T-helper 1 cell treated with Interleukin-12 subunit alpha and Interleukin-12 subunit beta and Interleukin-4 antibody, amounts not matched to agents 30 ng/mL and 1 ng/mL, for 36 hours (primary cell): ENCODE measurements around the gene DOCK4. TPM values are rescaled to one million over a fixed set of nuclear protein-coding genes. Genes with fewer than 3 reads are reported as not detected.

Experiments
- intact Hi-C: fragments of 100-400 bp; cut with micrococcal nuclease; formaldehyde crosslinking; loops from one replicate; pipeline ENCODE4 v1.15.1; 2024
- total RNA-seq: library from RNA; stranded (reverse); gene quantifications from 2 replicates; pipeline ENCODE4 v1.2.3, GENCODE V29; 2022

Gene DOCK4
- total RNA-seq, 1 donor from 2014 or later: 0.27 TPM

DNA sequence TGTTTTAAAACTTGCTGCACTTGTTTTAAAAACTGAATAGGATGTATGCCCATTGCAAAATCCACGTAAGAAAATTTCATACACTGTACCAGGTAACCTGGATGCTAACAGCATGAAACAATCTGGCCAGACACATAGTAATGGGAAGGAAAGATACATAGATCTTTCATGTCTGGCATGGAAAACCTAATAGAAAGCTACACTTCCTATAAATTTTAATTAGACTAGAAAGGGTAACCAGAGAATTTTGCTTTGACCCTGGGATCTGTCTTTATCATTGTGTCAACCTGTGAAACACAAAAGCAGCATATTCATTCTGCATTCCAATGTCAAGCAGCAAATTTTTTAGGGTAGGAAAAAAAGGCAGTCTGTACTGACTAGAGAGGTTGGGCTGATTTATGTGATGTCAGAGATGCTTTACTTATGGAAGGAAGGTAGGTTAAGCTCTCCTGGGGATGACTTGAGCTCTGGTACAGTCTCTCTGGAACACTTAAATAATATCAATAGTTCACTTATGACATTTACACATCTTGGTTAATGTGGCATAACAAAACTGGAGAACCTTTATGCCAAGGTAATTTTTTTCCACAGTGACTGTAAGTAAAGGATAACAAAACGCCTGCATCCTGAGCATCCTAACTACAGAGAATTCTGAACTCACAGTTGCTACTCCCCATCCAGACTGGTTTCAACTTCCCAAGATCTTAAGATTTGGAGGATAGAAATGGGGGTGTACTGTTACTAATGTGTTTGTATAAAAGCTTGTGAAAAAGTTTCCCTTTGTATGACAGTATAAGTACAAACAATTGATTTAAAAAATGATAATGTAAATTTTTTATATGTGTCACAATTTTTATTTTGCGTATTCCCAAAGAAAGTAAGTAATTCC lies 44.7 kb downstream of the DOCK4 start:
- intact Hi-C loops: no loop called here

DNA sequence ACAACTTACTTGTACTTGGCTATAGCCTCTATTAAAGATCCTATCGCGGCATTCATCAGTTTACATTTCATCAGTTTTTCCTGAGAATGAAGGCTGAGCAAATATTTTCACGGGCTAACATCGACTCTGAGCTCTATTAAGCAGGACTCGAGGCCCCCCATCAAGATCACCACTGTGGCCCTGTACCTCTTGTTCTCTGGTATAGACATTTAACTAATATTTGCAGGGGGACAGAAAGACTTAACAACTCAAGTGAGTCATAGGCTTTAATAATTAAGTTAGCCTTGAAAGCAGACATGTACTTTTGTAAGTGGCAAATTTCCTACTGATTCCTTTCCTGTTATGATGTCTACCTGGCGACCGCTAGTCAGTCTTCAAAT lies 45.4 kb downstream of the DOCK4 start:
- intact Hi-C loops: no loop called here

DNA sequence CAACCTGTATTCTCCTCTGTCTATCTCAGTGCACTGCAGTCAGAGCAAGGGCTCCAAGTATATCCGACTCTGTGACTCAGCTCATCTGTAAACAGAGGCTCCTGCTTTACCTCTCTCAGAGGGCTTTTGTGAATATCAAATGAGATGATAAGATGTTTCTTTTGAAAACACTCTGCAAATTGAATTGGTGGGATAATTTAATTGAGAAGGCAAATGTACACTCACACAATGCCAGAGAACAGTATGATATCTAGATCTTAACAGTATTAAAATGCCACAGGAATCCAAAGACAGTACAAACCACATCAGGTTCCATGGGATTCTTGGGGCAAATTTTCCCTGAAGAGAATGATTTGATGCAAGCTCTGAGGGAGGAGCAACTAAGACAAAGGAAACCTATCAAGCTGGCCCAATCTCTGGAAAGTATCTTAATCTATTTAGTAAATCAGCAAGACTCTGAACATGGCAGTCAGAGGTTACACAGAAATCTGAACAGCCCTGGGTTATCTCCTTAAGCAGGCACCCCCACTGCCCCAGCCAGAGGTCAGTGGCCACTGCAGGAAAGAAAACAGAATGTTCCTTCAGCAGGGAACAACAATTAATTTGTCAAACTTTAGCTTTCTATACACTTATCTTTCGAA lies 45.9 kb downstream of the DOCK4 start:
- intact Hi-C loops: no loop called here

DNA sequence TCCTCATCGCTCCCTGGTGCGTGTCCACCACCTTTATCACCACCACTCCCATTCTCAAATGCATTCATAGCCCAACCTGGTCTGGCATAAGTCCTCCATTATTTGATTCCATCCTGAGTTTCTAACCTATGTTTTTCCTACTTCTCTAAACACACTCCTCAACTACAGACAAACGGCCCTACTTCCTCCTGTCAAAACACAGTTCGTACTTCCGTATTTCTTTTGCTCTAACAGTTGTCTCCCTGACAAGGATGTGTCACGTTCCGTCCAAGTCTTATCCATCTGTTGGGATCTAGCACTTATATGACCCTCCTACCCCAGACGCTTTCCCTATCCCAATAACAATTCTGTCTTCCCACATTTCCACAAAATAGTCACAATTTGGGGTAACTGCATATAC lies 46.8 kb downstream of the DOCK4 start:
- intact Hi-C loops: no loop called here

DNA sequence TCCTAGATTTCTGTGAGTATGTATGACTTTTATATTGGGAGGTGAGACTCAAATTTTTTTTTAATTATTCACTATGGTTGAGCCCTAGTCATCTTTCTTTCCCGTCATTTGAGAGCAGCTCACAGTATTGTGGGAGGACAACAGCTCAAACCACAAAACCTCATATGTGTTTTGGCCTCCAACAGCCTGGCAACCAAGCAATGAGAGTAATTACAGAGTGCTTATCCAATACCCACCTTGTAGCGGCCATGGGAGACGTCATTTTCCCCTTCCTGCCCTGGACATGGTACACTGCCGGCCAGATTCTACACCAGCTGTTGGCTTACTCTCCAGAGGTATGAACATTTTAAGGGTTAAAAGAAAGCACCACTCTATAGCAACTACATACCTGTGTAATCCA lies 49.1 kb downstream of the DOCK4 start:
- intact Hi-C loops: no loop called here

DNA sequence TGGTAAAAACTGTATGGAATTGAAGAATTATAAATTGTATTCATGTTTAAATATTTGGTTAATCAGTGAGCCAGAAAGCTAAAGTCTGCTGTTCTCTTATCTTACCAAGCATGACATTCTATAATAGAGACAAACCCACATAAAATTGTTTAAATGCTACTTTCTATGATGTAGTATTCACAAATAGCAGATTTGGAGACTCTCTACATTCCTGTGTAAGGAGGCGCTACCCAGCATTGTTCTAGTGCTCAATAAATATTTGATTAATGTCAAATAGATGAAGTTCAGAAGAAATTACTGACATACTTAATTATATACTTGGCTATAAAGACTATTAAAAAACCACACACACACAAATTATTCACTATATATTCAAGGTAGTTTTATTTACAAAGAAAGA lies 49.8 kb downstream of the DOCK4 start:
- intact Hi-C loops: no loop called here

DNA sequence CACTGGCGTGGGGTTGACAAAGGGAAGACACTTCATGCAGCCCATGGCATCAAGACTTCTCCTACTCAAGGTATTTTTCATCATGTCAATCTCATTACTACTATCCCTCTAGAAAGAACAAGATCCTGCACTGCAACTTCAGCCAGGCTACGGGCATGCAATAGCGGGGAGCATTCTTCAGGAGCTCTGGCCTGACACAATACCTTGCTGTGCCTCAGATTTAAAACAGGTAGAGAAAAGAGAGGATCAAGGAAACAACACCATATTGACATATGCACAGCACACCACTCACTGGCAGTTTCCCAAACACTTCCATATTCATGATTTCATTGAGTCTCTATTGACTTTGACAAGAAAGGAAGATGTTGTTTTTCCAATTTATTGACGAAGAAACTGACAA lies 51.5 kb downstream of the DOCK4 start:
- intact Hi-C loops: no loop called here

DNA sequence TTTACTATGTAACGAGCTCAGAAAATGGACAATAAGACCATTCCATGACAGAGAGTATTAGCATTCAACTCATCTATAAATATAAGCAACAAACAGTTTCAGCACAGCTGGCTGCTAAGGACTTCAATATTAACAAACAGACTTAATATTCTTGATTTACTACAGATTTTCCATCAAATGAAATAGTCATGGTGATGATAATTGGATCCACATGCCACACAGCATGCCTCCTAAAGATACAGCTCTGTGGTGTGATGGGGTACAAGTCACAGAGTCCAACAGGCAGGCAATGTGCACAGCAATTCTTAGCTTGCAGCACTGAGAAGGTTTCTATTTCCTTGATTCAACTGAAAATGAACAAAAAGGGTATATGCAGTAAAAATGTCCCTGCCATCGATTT lies 54.0 kb downstream of the DOCK4 start:
- intact Hi-C loops: no loop called here

DNA sequence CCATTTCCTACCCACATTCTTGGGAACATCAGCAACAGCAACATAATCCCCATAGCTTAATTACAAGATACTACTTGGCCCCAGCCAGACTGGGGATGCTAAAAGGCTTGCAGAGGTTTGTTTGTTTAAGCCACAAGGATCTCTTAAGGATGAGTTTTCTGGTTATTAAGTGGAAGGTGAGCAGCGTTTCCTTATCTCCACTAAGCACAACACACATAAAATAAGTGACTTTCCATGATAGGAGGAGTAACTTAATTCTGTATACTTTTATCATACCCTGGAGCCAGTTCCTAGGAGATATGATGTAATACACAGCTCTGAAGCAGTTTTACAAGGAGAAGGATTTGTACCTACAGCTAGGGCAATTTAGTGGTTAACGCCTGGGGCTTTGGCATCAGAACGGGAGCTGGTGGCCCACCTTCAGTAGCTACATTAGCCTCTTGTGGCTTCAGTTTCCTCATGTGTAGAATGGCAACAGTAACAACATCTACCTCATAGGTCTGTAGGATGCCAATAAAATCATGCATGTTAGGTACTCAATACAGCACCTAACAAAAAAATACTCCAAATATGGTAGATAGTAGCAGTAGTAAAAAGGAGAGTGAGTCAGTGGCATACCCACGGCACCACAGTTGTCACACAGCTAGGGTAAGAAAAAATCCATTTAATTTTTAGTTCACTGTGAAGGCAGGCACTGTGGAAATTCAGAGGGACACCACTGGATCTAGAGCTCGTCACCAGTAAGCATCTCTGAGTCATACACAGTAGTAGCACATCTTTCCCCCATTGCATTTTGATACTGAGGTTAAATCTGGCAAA lies 55.2 kb downstream of the DOCK4 start:
- intact Hi-C loops: no loop called here

DNA sequence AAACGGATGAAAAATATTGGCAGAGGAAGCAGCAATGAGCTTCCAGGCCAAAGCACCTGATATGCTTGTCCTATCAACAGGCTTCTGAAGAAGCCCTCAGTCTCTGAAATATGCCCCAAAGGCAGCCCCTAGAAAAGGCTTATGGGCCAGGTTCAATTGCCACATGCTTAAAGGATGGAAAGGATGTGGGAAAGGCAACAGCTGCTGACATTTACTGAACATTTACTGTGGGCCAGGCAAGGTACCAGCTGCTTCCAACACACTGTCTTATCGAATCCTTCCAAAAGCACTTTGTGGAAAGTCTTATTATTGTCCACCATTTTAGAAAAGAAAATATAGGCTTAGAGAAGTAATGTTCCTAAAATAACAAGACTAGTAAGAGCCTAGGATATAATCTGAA lies 56.5 kb downstream of the DOCK4 start:
- intact Hi-C loops: no loop called here

DNA sequence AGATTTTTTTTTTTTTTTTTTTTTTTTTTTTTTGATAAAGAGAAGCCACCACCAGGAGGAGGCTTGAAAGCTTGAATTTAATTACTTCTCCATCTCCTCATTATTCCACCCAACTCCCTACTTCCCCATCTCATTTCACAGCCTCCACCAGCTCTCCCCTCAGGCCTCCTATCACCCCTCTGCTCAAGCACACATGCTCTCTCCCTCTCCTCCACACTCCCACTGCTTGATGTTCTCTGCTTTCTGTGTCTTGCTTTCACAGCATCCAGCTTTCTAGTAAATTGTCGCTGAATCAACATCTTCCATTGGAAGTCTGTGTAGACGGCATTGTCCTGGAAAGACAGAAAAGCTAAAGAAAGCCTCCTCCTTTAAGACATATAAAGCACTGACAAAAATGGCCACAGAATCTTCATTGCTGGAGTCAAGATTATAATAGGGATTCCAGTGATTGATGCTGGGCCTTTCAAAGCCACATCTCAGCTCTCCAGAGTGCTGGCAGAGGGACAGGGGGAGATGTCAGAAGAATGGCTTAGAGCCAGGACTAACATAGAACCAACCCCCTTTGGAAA lies 58.3 kb downstream of the DOCK4 start:
- intact Hi-C loops: no loop called here

DNA sequence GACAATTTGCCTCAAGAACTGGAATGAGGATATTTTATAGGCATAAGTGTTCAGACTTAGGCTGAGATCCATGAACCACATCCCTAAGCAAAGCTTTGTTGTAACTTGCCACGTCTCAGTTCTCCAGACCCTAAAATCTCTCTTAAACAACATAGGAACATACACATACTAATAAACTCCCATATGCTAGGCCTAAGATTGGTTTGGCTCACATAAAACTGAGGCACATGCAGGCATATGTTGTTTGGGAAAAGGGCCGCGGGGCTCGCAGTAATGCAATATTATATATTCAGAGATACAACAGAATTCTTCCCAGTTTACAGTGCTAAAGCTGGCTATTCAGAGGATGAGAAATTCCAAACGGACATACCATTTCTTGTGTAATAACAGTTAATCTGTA lies 61.0 kb downstream of the DOCK4 start:
- intact Hi-C loops: no loop called here

DNA sequence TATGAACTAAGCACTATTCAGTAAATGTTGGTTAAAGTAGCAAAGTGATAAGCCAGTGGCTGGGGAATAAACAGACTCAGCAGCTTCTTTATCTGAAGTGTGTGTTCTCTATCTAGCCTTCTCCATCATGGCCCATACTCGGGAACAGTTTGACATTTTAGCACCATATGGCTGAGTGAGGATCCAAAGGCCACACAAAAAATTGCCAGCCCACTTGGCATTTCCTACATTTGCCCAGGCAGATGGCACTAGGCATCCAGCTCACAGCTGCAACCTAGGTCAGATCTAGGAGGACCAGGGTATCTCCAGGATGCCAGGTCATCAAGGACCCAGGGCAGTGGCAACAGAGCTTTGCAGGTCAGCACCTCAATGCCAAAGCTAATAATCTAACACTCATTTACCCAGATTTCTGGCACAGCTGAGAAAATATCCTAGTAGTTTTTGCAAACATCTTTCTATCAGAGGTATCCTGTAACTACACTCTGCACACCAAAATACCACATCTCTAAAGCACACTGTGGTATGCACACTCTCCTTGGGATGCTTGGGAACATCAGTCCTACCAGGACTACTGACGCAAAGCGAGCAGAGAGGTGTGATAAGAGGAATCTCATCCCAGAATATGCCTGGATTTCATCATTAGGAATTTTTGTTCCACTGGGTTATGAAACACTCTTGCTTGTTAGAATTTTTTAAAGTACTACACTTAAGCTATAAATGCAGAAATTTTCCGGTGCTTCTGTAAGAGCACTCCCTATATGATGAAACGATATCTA lies 61.7 kb downstream of the DOCK4 start:
- intact Hi-C loops: no loop called here

DNA sequence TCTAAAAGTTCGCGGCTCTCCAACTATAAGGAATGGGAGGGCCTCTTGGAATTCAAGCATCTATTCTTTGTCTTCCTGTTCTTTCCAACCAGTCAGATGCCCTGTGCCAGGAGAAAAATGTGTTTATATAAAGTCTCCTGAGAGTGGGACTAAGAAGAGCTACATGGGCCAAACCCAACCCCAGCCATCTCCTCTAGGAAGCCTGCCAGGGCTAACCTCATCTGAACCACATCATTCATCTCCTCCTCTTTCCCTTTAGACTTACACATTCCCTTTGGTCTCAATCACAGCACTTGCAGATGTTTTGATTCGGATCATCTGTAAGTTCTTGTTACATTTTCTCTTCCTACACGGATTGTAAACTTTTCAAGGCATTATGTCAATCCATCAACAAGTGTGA lies 62.6 kb downstream of the DOCK4 start:
- intact Hi-C loops: no loop called here

DNA sequence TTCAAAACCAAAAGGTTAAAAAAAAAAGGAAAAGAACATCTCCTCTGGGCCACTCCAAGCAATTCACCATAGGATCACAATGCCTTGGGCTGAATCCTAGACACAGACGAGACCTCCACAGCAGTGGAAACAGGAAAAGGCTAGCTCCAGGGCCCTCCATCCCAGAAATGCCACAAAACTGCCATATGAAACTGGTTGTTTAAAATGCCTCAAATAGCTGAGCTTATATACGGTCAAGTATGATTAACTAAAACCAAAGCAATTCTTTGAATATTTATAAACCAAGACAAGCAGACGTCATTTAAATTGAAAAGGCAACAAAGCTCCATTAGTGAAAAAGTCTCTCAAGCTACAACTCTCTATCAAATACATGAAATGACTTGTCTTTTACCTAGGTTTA lies 63.1 kb downstream of the DOCK4 start:
- intact Hi-C loops: no loop called here

DNA sequence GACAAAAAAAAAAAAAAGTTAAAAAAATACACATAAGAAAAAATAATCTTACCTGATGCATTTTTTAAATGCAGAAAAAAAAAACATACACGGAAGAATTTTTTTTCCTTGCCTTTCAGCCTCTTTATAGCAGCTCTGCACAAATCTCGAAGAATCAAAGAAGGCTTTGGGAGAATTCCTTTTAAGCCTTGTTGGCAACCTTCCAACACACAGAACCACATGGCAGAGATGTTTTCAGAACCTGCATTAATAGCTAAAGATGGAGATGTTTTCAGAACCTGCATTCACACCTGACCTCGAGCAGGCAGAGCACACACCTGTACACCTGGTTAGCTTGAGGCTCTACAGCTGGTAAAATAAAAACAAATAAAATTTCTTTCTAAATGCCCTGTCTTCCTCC lies 65.6 kb downstream of the DOCK4 start:
- intact Hi-C loops: no loop called here

DNA sequence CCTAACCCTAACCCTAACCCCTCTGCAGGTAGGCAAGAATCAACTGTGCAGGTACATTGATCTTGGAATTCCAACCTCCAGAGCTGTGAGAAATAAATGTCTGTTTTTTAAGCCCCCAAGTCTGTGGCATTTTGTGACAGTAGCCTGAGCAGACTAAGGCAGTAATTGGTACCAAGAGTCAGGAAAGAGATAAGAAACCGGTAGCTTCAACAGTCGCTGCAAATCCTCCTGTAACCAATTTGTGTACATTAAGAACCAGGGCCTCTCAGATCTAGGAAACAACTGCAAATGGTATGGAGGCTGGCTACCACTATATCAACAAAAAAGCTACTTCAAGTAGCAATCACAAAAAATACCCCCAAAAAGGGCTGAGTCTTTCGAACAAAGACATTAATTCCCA lies 67.3 kb downstream of the DOCK4 start:
- intact Hi-C loops: no loop called here

DNA sequence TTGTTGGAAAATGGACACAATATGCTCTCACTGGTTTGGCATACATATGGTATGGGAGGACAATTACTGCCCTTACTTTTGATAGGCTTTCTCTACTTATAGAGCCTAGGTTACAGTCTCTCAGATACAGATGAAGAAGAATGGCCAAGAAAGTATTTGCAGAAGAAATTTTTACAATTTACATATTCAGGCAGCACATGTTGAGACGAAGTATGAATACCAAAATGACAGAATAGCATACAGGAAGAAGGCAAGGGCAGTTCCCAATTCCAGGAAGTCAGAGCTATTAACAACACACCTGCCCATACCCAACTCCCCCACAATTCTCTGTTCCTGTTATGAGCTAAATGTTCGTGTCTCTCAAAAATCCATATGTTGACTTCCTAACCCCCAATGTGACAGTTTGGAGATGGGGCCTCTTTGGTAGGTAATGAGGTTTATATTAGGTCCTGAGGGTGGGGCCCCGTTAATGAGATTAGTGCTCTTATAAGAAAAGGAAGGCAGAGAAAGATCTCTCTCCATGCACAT lies 67.8 kb downstream of the DOCK4 start:
- intact Hi-C loops: no loop called here

DNA sequence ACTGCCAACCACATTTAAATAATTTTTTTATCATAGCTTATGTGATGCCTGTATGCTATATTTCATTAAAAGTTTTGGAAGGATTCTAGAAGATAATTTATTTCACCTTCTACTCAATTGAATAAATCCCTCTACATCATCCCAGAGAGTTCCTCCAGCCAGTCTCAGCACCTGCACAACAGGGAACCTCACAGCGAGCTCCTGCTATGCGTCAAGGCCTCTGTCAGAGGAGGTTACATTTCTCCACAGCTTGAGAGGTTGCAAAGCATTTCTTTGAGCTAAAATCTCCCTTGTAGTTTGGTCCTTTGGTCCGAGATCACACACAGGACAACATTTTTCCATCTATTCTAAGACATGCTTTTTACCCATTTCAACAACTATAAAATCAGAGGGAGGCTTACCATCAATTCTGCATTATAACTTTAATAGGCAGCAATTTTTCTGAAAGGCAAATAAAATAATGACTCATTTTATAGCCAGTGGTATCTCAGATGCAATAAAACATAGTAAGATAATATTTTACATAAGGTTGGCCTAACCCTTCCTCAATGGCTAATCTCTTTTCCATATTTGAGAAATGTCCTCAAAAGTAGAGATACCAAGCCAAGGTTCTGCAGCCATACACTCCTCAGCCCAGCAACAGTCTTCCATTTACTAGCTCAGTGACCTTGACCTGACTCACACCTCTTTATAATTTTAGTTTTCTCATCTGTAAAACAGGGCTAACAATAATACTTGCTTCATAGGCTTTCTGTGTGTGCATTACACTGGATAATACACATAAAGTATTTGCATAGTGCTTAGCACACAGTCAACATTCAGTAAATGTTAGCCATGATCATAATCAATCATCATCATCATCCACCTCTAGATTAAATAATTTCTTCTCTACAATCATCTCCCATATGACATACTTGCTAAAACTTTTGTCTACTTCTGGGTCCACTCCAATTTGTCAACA lies 68.8 kb downstream of the DOCK4 start:
- intact Hi-C loops: no loop called here
